ENCODE data around the gene EBF3.

- no peak for TF ChIP-seq CTCF (IDR thresholded peaks at IDR 0.05)
- no peak for TF ChIP-seq EZH2phosphoT487 (IDR thresholded peaks at IDR 0.05)
- no peak for TF ChIP-seq EZH2 (IDR thresholded peaks at IDR 0.05)
These were observed 163.2 kb downstream of the EBF3 start for GRCh38 chr10:129800796-129801340.
